GM19455 (cell line): Measurements from ENCODE around the gene CKS2.

Experiments used
- ATAC-seq: cut with Tn5 transposase; IDR thresholded peaks from one replicate; pipeline ENCODE4 v1.9.1; 2021; ENCODE audit not compliant: unreplicated experiment

CKS2 gene

GRCh38 chr9:89363921-89364665, 53.1 kb downstream of the CKS2 start:
- no peak for ATAC-seq

DNA sequence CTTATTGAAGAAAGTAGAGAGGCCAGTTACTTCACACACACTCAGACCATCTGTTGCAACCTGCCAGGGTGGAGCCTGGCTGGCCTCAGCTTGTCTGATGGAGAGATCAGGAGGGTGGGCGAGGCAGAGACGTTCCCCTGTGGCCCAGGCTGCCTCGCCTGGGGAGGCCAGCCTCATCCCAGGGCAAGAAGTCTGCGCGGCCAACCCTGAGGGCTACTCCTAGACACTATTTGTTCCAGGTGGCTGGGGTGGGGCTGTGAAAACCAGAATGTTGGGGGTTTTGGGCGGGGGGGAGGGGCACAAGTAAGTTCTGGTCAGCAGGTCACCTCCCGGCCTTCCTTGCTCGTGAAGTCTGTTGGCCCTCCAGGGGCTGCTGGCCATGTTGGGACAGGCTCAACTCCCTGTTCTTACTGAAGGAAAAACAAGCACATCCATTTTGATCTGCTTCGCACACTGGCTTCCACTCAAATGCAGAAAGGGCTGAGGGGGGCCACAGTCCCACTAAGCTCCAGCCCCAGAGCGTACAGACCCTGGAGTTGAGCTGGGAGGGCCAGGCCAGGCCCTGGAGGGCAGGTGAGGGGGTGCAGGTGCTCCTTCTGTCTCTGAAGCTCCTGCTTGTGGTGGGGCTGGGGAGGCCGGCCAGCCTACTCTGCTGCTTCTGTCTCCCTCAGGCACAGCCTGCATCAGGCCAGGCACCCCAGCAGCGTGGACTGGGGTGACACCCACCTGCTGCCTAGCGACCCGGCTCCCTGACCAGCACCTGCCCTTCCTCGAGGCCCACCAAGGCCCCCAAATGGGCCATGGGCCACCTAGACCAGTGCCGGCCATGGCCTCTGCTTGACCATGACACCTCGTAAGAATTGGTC, 53.9 kb downstream of the CKS2 start:
- no peak for ATAC-seq

DNA sequence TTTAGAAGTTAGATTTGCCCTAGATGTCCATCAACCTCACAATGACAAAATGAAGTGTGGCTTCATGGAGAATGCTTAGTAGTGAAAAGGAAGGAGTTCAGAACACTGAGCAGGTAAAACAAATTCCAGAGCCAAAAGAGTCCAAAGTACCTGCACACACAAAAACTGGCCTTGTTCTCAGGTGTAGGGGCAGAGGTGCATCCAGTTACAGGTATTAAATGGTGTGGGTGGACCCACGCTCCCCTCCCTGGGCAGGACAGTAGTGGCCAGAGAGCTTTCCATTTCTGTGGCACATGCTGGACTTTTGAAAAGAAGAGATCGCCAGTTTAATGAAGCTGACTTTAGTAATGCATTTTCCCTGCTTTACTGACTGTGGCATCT, 54.5 kb downstream of the CKS2 start:
- ATAC-seq: no peak
